Progenitor cell of endocrine pancreas (in vitro differentiated cells): Measurements from ENCODE around the gene PICALM. TPM values are rescaled to one million over a fixed set of nuclear protein-coding genes. Genes with fewer than 3 reads are reported as not detected.

Source experiments
- DNase-seq: peaks from one replicate; pipeline ENCODE4 v3.0.0; 2021; ENCODE audit warnings: low spot score; ENCODE audit not compliant: unreplicated experiment
- H3K27ac Mint-ChIP-seq: 2 replicates; pipeline ENCODE4 v1.8.0; 2021; ENCODE audit warnings: mild to moderate bottlenecking, moderate library complexity, mixed read lengths
- H3K27me3 Mint-ChIP-seq: 2 replicates; pipeline ENCODE4 v1.8.0; 2021; ENCODE audit warnings: mixed read lengths
- H3K36me3 Mint-ChIP-seq: 2 replicates; pipeline ENCODE4 v1.8.0; 2022; ENCODE audit warnings: mixed read lengths; ENCODE audit not compliant: insufficient read depth
- H3K4me1 Mint-ChIP-seq: 2 replicates; pipeline ENCODE4 v1.8.0; 2021; ENCODE audit warnings: low read depth, mixed read lengths
- H3K4me3 Mint-ChIP-seq: 2 replicates; pipeline ENCODE4 v1.8.0; 2021; ENCODE audit warnings: low read depth, mild to moderate bottlenecking, moderate library complexity, mixed read lengths
- H3K9me3 Mint-ChIP-seq: 2 replicates; pipeline ENCODE4 v1.8.0; 2021; ENCODE audit warnings: low read depth, mixed read lengths
- CTCF ChIP-seq: fragments of 200-600 bp; sonication (generic); IDR thresholded peaks from one replicate; pipeline ENCODE4 v1.5.0; 2021; ENCODE audit warnings: antibody characterized with exemption, mild to moderate bottlenecking; ENCODE audit not compliant: unreplicated experiment
- total RNA-seq: library from RNA; stranded (reverse); gene quantifications from 2 replicates; pipeline ENCODE4 v1.2.1, GENCODE V29; 2021

Gene PICALM
- total RNA-seq, 1 donor from 2014 or later = 133 TPM

DNA sequence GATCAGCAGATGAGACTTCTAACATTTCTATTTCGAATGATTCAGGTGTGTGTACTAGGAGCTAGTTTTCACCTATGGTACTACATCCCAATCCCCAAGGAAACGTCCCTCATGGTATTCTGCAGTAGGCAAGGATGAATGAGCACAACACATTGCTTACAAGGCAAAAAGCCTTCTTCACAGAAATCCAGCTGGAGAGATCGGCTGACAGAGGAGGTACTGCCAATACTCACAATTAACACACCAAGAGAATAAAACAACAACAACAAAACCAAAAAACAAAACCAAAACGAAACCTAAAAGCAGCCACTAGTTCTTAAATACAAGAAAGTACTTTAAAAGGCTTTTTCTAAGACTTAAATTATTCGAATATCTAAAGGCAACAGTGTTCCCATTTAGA lies 101.4 kb downstream of the PICALM start:
- no peak for DNase-seq
- TF ChIP-seq CTCF = no peak
- Mint-ChIP-seq H3K4me3 (no peak overlapping the region), H3K4me1 (peaks cover 2% of the 10 kb centered on the region), H3K9me3 (peaks cover 3% of the 10 kb centered on the region), H3K27ac (no peak overlapping the region), H3K27me3 (no peaks in the 10 kb centered on the region), H3K36me3 (peaks cover 38% of the 10 kb centered on the region)

GRCh38 chr11:85965202-85965601 lies 103.7 kb downstream of the PICALM start:
- Mint-ChIP-seq H3K9me3 (peaks cover 3% of the 10 kb centered on the region), H3K36me3 (peaks cover 31% of the 10 kb centered on the region), H3K27ac (no peak overlapping the region), H3K4me3 (no peak overlapping the region), H3K4me1 (peaks cover 2% of the 10 kb centered on the region), H3K27me3 (no peaks in the 10 kb centered on the region)
- DNase-seq = no peak
- no peak for TF ChIP-seq CTCF

GRCh38 chr11:85961930-85962363 lies 106.9 kb downstream of the PICALM start:
- no peak for TF ChIP-seq CTCF
- no peak for DNase-seq
- H3K4me3 Mint-ChIP-seq = no peak overlapping the region
- no peaks in the 10 kb centered on the region for H3K9me3 Mint-ChIP-seq
- peak overlapping the region; percentile 3 for H3K27ac Mint-ChIP-seq
- H3K27me3 Mint-ChIP-seq = no peaks in the 10 kb centered on the region
- H3K4me1 Mint-ChIP-seq = peaks cover 4% of the 10 kb centered on the region
- H3K36me3 Mint-ChIP-seq = peaks cover 22% of the 10 kb centered on the region

DNA sequence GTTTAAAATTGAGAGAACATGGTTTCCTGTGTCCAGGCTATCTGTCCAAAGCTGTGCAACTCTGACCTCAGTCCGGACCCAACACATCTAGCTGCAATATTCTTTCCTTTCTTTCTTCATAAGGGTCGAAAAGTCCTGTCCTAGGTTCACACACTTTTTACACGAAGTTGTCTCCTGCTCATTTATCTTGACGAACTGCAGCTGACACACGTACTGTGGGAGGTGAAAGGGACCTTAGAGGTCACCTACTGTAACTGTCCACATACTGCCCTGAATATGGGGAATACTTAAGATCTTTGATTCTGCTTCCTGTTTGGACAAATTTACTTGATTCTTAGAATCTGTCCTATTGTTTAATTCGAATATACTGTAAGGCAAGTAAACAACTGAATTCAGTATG lies 107.8 kb downstream of the PICALM start:
- peaks cover 4% of the 10 kb centered on the region for H3K4me1 Mint-ChIP-seq
- DNase-seq = no peak
- no peak overlapping the region for H3K27ac Mint-ChIP-seq
- H3K36me3 Mint-ChIP-seq = peaks cover 21% of the 10 kb centered on the region
- H3K27me3 Mint-ChIP-seq = no peaks in the 10 kb centered on the region
- no peaks in the 10 kb centered on the region for H3K9me3 Mint-ChIP-seq
- TF ChIP-seq CTCF = no peak
- H3K4me3 Mint-ChIP-seq = no peak overlapping the region

DNA sequence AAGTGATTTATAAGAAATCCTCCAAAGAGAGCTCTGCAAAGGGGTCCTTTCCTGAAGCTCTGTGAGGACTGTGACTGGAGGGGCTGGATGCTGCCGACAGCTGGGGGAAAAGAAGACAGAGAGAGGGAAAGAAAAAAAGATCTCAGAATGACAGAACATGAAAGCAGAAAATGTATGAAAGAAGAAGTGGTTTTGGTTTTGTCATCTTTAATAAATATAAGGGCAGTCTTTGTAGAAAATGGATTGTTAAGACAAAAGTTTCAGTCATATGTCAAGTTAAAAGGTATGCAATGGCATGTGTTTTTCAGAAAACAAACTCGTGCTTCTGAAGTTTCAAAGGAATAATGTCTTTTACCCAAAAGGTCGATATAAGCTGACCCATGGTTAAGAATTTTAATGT lies 108.2 kb downstream of the PICALM start:
- H3K4me1 Mint-ChIP-seq = peaks cover 4% of the 10 kb centered on the region
- H3K36me3 Mint-ChIP-seq = peaks cover 19% of the 10 kb centered on the region
- no peaks in the 10 kb centered on the region for H3K9me3 Mint-ChIP-seq
- no peak for DNase-seq
- no peak overlapping the region for H3K27ac Mint-ChIP-seq
- no peak overlapping the region for H3K4me3 Mint-ChIP-seq
- no peaks in the 10 kb centered on the region for H3K27me3 Mint-ChIP-seq
- no peak for TF ChIP-seq CTCF
